Keratinocyte (primary cell): ENCODE data around the gene SP110.

ENCODE experiments used
- EZH2 ChIP-seq: IDR thresholded peaks from one replicate; pipeline ENCODE4 v1.6.1; 2012; ENCODE audit warnings: inconsistent platforms, mild to moderate bottlenecking, low read length, moderate library complexity
- TF ChIP-seq, protein P1 (sequence below), 3 experiments: IDR thresholded peaks in 1 of 3; conservative IDR thresholded peaks in 1 of 3; optimal IDR thresholded peaks in 1 of 3; 2 replicates in 2 of 3; 3 replicates in 1 of 3; pipeline versions ENCODE3 to v1.5.1; 2011; ENCODE audit warnings: low read length in 3 of 3, mild to moderate bottlenecking in 3 of 3, moderate library complexity in 2 of 3, control low read depth in 1 of 3, inconsistent platforms in 1 of 3; ENCODE audit not compliant: insufficient read depth in 2 of 3; ENCODE audit errors: extremely low read depth in 1 of 3

DNA sequence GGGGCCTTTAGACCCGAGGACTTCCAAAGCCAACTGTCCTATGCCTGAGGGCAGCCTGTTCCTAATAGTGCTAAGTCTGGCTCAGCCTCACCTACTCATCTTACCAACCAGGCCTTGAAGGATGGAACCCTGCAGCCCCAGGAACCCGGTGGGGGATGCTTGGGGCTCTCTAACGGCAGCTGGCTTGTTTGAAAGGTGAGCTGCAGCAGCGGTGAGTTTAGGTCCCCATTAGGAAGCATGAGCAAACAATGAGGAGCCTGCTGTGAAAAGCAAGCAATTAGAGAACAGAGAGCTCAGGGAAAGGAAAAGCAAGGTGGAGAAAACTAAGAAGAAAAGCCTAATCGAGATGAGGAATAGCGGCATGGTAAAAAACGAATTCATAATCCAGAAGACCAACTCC lies 39.9 kb downstream of the SP110 start:
- TF ChIP-seq, protein P1, sequence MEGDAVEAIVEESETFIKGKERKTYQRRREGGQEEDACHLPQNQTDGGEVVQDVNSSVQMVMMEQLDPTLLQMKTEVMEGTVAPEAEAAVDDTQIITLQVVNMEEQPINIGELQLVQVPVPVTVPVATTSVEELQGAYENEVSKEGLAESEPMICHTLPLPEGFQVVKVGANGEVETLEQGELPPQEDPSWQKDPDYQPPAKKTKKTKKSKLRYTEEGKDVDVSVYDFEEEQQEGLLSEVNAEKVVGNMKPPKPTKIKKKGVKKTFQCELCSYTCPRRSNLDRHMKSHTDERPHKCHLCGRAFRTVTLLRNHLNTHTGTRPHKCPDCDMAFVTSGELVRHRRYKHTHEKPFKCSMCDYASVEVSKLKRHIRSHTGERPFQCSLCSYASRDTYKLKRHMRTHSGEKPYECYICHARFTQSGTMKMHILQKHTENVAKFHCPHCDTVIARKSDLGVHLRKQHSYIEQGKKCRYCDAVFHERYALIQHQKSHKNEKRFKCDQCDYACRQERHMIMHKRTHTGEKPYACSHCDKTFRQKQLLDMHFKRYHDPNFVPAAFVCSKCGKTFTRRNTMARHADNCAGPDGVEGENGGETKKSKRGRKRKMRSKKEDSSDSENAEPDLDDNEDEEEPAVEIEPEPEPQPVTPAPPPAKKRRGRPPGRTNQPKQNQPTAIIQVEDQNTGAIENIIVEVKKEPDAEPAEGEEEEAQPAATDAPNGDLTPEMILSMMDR (optimal IDR thresholded peaks at IDR 0.05 in 1 of 3, IDR thresholded peaks at IDR 0.05 in 1 of 3, conservative IDR thresholded peaks at IDR 0.05 in 1 of 3; ENCODE audit: extremely low read depth in 1 of 3, insufficient read depth in 2 of 3, low read length in 3 of 3): no peak
- TF ChIP-seq EZH2: no peak
